Ishikawa (cell line): ENCODE results near the gene AMZ1.

Source experiments
- EP300 ChIP-seq: IDR thresholded peaks from 2 replicates; pipeline ENCODE4 v1.6.1; 2012; ENCODE audit warnings: borderline replicate concordance
- RAD21 ChIP-seq: IDR thresholded peaks from 2 replicates; pipeline ENCODE4 v1.6.1; 2012; ENCODE audit warnings: low read depth

GRCh38 chr7:2661602-2662272 is 26.3 kb upstream of the AMZ1 start:
- TF ChIP-seq EP300 (no peak), RAD21 (no peak)
